Astrocyte (in vitro differentiated cells and primary cell): Measurements from ENCODE around the gene UBE2E3.

Experiments
- CTCF ChIP-seq: IDR thresholded peaks from 2 replicates; pipeline ENCODE4 v1.5.1; 2011; ENCODE audit warnings: low read depth, mild to moderate bottlenecking, inconsistent platforms, low read length, moderate library complexity; ENCODE audit not compliant: insufficient read depth
- EZH2 ChIP-seq: IDR thresholded peaks from 2 replicates; pipeline ENCODE4 v1.6.1; 2012; ENCODE audit warnings: mild to moderate bottlenecking, low read length, inconsistent platforms; ENCODE audit not compliant: insufficient read depth

DNA sequence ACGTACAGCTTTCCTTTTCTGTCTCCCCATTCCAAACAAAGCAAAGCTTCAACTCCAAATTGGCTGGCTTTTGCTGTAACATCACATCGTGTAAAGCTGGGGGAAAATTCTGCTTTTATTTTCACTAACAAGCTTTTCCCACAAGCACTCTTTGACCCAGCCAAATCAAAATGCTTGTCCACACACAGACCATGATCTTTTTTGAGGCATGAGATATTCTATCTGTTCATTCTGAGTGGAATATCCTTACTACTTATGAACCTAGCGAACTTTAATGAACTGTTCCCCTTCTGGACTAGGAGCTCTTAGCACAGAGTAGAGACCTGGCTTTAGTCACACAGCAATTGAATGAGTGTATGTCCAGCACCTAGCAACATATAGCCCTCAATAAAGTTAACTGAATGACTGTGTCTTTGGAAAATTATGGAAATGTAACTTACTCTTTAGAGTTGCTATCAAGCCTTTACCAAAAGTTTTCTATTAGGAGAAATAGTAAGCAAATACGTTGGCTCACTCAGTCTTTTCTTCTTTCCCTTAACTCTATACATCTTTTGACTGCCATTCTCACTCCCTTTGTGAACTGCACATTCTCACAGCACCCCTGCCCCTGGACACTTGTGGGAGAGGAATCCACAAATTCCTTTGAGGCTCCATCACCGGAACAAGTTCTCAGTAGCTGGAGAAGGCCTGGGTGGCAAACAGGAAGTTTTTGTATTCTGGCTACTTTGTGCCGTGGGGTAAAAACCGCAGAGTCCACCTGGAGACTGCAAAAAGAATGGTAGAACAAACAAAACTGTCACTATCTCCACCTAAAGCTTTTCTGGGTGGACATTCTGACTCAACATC is 1.3 kb upstream of the UBE2E3 start:
- TF ChIP-seq CTCF (no peak), EZH2 (no peak)
